ENCODE results near the gene SSH3. TPM values are rescaled to one million over a fixed set of nuclear protein-coding genes. Genes with fewer than 3 reads are reported as not detected.

The SSH3 gene
- total and polyA plus RNA-seq, 2 experiments from 2014 or later, result 26.7 to 39.9 TPM

GRCh38 chr11:67272327-67273259 lies 30.7 kb upstream of the SSH3 start:
- DNase-seq (ENCODE audit: low read depth in 1 of 2, low spot score in 1 of 2), result no peak
- TF ChIP-seq CTCF (IDR thresholded peaks at IDR 0.05; ENCODE audit: low read depth, low read length), result no peak
- Histone ChIP-seq H3K27ac (no peak overlapping the region), H3K4me1 (ENCODE audit: low read depth) (peaks cover 32% of the 10 kb centered on the region), H3K36me3 (no peaks in the 10 kb centered on the region), H3K4me3 (no peak overlapping the region), H3K27me3 (no peaks in the 10 kb centered on the region), H3K9me3 (ENCODE audit: low read depth) (no peaks in the 10 kb centered on the region)

GRCh38 chr11:67273260-67273990 lies 29.9 kb upstream of the SSH3 start:
- Histone ChIP-seq H3K4me1 (ENCODE audit: low read depth) (peaks cover 35% of the 10 kb centered on the region), H3K36me3 (no peaks in the 10 kb centered on the region), H3K27ac (no peak overlapping the region), H3K27me3 (no peaks in the 10 kb centered on the region), H3K4me3 (no peak overlapping the region), H3K9me3 (ENCODE audit: low read depth) (no peaks in the 10 kb centered on the region)
- no peak for TF ChIP-seq CTCF (IDR thresholded peaks at IDR 0.05; ENCODE audit: low read depth, low read length)
- no peak for DNase-seq (ENCODE audit: low read depth in 1 of 2, low spot score in 1 of 2)

GRCh38 chr11:67274768-67275605 lies 28.3 kb upstream of the SSH3 start:
- no peak for TF ChIP-seq CTCF (IDR thresholded peaks at IDR 0.05; ENCODE audit: low read depth, low read length)
- Histone ChIP-seq H3K4me1 (ENCODE audit: low read depth) (peaks cover 22% of the 10 kb centered on the region), H3K4me3 (no peak overlapping the region), H3K9me3 (ENCODE audit: low read depth) (no peaks in the 10 kb centered on the region), H3K36me3 (peaks cover 2% of the 10 kb centered on the region), H3K27ac (peak overlapping the region; percentile 76), H3K27me3 (no peaks in the 10 kb centered on the region)
- no peak for DNase-seq (ENCODE audit: low read depth in 1 of 2, low spot score in 1 of 2)

- no peak for TF ChIP-seq CTCF (IDR thresholded peaks at IDR 0.05; ENCODE audit: low read depth, low read length)
- Histone ChIP-seq H3K36me3 (peaks cover 5% of the 10 kb centered on the region), H3K27ac (no peak overlapping the region)
Measured at GRCh38 chr11:67275606-67276409, 27.5 kb upstream of the SSH3 start.

More at GRCh38 chr11:67275606-67276409, 27.5 kb upstream of the SSH3 start:
- Histone ChIP-seq H3K27me3 (no peaks in the 10 kb centered on the region), H3K4me1 (ENCODE audit: low read depth) (peaks cover 20% of the 10 kb centered on the region), H3K4me3 (no peak overlapping the region), H3K9me3 (ENCODE audit: low read depth) (no peaks in the 10 kb centered on the region)
- DNase-seq (ENCODE audit: low read depth in 1 of 2, low spot score in 1 of 2), result no peak
